IPS DF 6.9 (cell line): ENCODE data around the gene CACNA1S.

Experiments used
- DNase-seq: peaks from one replicate; pipeline ENCODE4 v3.0.0-alpha.2; 2013; ENCODE audit warnings: low read depth, low spot score
- H3K27ac ChIP-seq: one replicate; pipeline ENCODE4 v1.5.1; 2013; ENCODE audit warnings: low read length, control low read depth
- H3K27me3 ChIP-seq: 2 replicates; pipeline ENCODE4 v1.6.1; 2013; ENCODE audit warnings: mild to moderate bottlenecking, low read length; ENCODE audit not compliant: control insufficient read depth, insufficient read depth
- H3K36me3 ChIP-seq: 2 replicates; pipeline ENCODE4 v1.6.1; 2013; ENCODE audit warnings: low read length; ENCODE audit not compliant: control insufficient read depth, insufficient read depth
- H3K4me1 ChIP-seq: 2 replicates; pipeline ENCODE4 v1.6.1; 2013; ENCODE audit warnings: low read length; ENCODE audit not compliant: control insufficient read depth, insufficient read depth
- H3K4me3 ChIP-seq: 2 replicates; pipeline ENCODE4 v1.5.1; 2013; ENCODE audit warnings: mild to moderate bottlenecking, low read length
- H3K9me3 ChIP-seq: 2 replicates; pipeline ENCODE4 v1.6.1; 2013; ENCODE audit warnings: low read length, inconsistent platforms; ENCODE audit not compliant: control insufficient read depth, insufficient read depth
- WGBS: extraction: QIAGEN DNeasy Blood & Tissue Kit; methylation state at CpG from one replicate; pipeline ENCODE4 v1.1.7; 2013; ENCODE audit warnings: mixed read lengths, missing lambda C conversion rate; ENCODE audit not compliant: insufficient read length, insufficient coverage; 5-methylcytosine and 5-hydroxymethylcytosine counted together

Gene CACNA1S

GRCh38 chr1:201038186-201038876 is 73.9 kb downstream of the CACNA1S start:
- Histone ChIP-seq H3K27ac (no peak overlapping the region), H3K4me3 (no peak overlapping the region), H3K27me3 (no peaks in the 10 kb centered on the region), H3K36me3 (no peaks in the 10 kb centered on the region), H3K9me3 (no peaks in the 10 kb centered on the region), H3K4me1 (no peaks in the 10 kb centered on the region)
- WGBS, result no CpG with 5 or more reads among the region's 10 CpGs
- DNase-seq, result no peak

GRCh38 chr1:201036188-201036842 is 75.9 kb downstream of the CACNA1S start:
- WGBS, result no CpG with 5 or more reads among the region's 12 CpGs
- H3K27me3 ChIP-seq, result no peaks in the 10 kb centered on the region
- no peaks in the 10 kb centered on the region for H3K4me1 ChIP-seq
- DNase-seq, result no peak
- no peak overlapping the region for H3K27ac ChIP-seq
- H3K4me3 ChIP-seq, result no peak overlapping the region
- H3K36me3 ChIP-seq, result no peaks in the 10 kb centered on the region
- no peaks in the 10 kb centered on the region for H3K9me3 ChIP-seq

GRCh38 chr1:201034671-201035070 is 77.6 kb downstream of the CACNA1S start:
- WGBS, result no CpG with 5 or more reads among the region's 4 CpGs
- H3K27me3 ChIP-seq, result no peaks in the 10 kb centered on the region
- H3K27ac ChIP-seq, result no peak overlapping the region
- no peaks in the 10 kb centered on the region for H3K4me1 ChIP-seq
- H3K36me3 ChIP-seq, result no peaks in the 10 kb centered on the region
- H3K4me3 ChIP-seq, result no peak overlapping the region
- no peaks in the 10 kb centered on the region for H3K9me3 ChIP-seq
- no peak for DNase-seq

- H3K9me3 ChIP-seq, result no peaks in the 10 kb centered on the region
- no peaks in the 10 kb centered on the region for H3K27me3 ChIP-seq
- WGBS, result no CpG with 5 or more reads among the region's 1 CpG
Measured at GRCh38 chr1:201032408-201032807, 79.8 kb downstream of the CACNA1S start.

GRCh38 chr1:201028461-201028889 is 83.8 kb downstream of the CACNA1S start:
- H3K4me3 ChIP-seq, result no peak overlapping the region
- H3K27me3 ChIP-seq, result no peaks in the 10 kb centered on the region
- H3K4me1 ChIP-seq, result peaks cover 3% of the 10 kb centered on the region
- no peaks in the 10 kb centered on the region for H3K36me3 ChIP-seq
- no peak overlapping the region for H3K27ac ChIP-seq
- H3K9me3 ChIP-seq, result no peaks in the 10 kb centered on the region
- DNase-seq, result no peak
- no CpG with 5 or more reads among the region's 7 CpGs for WGBS

More at GRCh38 chr1:201032408-201032807, 79.8 kb downstream of the CACNA1S start:
- DNase-seq, result no peak
- Histone ChIP-seq H3K36me3 (no peaks in the 10 kb centered on the region), H3K4me1 (no peaks in the 10 kb centered on the region), H3K27ac (no peak overlapping the region), H3K4me3 (no peak overlapping the region)

- Histone ChIP-seq H3K4me1 (peaks cover 10% of the 10 kb centered on the region), H3K4me3 (no peak overlapping the region), H3K9me3 (no peaks in the 10 kb centered on the region), H3K36me3 (no peaks in the 10 kb centered on the region), H3K27me3 (no peaks in the 10 kb centered on the region), H3K27ac (no peak overlapping the region)
- WGBS, result no CpG with 5 or more reads among the region's 3 CpGs
- no peak for DNase-seq
Measured at GRCh38 chr1:201026836-201027235, 85.4 kb downstream of the CACNA1S start.

GRCh38 chr1:201026234-201026633 is 86.0 kb downstream of the CACNA1S start:
- Histone ChIP-seq H3K4me3 (no peak overlapping the region), H3K27ac (no peak overlapping the region), H3K4me1 (peaks cover 15% of the 10 kb centered on the region)

GRCh38 chr1:201025571-201026002 is 86.6 kb downstream of the CACNA1S start:
- H3K4me1 ChIP-seq, result peaks cover 16% of the 10 kb centered on the region
- H3K27ac ChIP-seq, result no peak overlapping the region
- H3K27me3 ChIP-seq, result no peaks in the 10 kb centered on the region
- H3K9me3 ChIP-seq, result no peaks in the 10 kb centered on the region
- H3K36me3 ChIP-seq, result no peaks in the 10 kb centered on the region
- H3K4me3 ChIP-seq, result no peak overlapping the region
- WGBS, result no CpG with 5 or more reads among the region's 7 CpGs
- no peak for DNase-seq

More at GRCh38 chr1:201026234-201026633, 86.0 kb downstream of the CACNA1S start:
- no peaks in the 10 kb centered on the region for H3K27me3 ChIP-seq
- no peaks in the 10 kb centered on the region for H3K36me3 ChIP-seq
- WGBS, result no CpG with 5 or more reads among the region's 3 CpGs
- no peak for DNase-seq
- no peaks in the 10 kb centered on the region for H3K9me3 ChIP-seq

- no CpG with 5 or more reads among the region's 2 CpGs for WGBS
- no peak overlapping the region for H3K4me3 ChIP-seq
- no peak for DNase-seq
- no peaks in the 10 kb centered on the region for H3K27me3 ChIP-seq
- peaks cover 16% of the 10 kb centered on the region for H3K4me1 ChIP-seq
- H3K27ac ChIP-seq, result no peak overlapping the region
- H3K9me3 ChIP-seq, result no peaks in the 10 kb centered on the region
- no peaks in the 10 kb centered on the region for H3K36me3 ChIP-seq
Measured at GRCh38 chr1:201024625-201024998, 87.6 kb downstream of the CACNA1S start.

- Histone ChIP-seq H3K9me3 (no peaks in the 10 kb centered on the region), H3K4me3 (peak overlapping the region; percentile 18; the same call in 1 of the 2 replicates), H3K4me1 (peaks cover 17% of the 10 kb centered on the region), H3K36me3 (no peaks in the 10 kb centered on the region), H3K27me3 (no peaks in the 10 kb centered on the region), H3K27ac (no peak overlapping the region)
- no peak for DNase-seq
- WGBS, result no CpG with 5 or more reads among the region's 17 CpGs
Measured at GRCh38 chr1:201023920-201024624, 88.2 kb downstream of the CACNA1S start.
